HEK293T (cell line): Measurements from ENCODE around the gene DNMT3L.
"Not testable (repeated sequence)": the region's sequence is repeated elsewhere in the genome, so short reads cannot be mapped to it uniquely, and the experiment has no call there.

Source experiments
- CTCF ChIA-PET: fragments of 350-600 bp; formaldehyde crosslinking; extraction: SDS; loops from one replicate; lab custom pipeline; 2021; ENCODE audit warnings: antibody characterized with exemption, inconsistent platforms; lab: Yijun Ruan, JAX
- POLR2A ChIA-PET: fragments of 350-600 bp; formaldehyde crosslinking; extraction: SDS; loops from one replicate; lab custom pipeline; 2020; ENCODE audit warnings: antibody characterized with exemption, inconsistent platforms; lab: Yijun Ruan, JAX
- DNase-seq: peaks from one replicate; pipeline ENCODE4 v3.0.0; 2012; ENCODE audit warnings: mixed read lengths; ENCODE audit errors: extremely low spot score

The DNMT3L gene

DNA sequence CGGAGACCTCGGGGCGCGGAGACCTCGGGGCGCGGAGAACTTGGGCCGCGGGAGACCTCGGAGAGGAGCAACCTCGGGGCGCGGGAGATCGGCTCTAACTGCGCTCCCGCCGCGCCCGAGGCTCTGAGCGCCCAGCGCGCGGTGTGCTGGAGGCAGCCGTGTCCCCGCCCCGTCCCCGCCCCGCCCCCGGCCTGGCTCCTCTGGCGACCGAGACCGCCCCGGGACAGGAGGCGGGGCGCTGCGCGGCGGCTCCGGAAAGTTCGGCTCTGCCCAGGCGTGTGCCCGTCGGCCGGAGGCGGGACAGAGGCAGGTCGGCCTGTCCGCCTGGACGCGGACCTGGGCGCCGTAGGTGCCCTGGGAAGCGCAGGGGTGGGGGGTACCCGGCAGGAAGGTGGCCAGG, 20.9 kb downstream of the DNMT3L start, which contains the start of gene ICOSLG:
TSS of gene ICOSLG (minus strand) at position 102 of the 400 bp plus-strand sequence. CDS start 126 bp downstream, outside the sequence.
- POLR2A ChIA-PET, DNase-seq, CTCF ChIA-PET: not testable (repeated sequence)

DNA sequence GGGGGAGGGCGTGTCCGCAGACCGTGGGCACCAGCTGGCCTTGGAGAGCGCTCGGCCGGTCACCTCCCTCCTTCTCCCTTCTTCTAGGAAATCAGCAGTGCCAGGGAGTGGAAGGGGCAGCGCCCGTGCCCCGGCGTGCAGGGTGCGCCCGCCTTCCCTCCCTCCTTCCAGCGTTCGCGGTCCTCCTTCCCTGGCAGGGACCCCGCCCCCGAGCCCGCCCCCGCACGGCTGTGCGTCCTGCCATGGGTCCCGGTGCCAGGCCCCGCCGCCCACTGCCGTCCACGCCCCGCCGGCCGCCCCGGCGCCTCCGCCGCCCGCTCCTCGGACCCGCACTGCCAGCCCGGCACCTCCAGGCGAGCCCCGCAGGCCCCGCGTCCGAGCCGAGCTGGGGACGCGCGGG, 21.3 kb downstream of the DNMT3L start:
- CTCF ChIA-PET, DNase-seq, POLR2A ChIA-PET: not testable (repeated sequence)

DNA sequence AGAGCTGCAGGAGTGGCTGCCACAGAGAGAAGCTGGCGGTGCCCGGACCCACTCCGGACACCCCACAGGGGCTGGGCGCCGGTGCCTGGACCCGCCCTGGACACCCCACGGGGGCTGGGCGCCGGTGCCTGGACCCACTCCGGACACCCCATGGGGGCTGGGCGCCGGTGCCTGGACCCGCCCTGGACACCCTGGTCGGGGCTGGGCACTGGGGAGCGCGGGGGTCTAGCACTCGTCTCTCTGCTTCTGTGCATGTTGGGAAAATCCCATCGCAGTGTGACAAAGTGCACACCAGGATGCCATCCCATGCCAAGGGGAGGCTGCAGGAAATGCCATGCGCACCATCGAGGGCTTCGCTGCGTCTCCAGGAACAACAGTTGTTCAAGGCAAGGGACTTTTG, 32.1 kb downstream of the DNMT3L start:
- CTCF ChIA-PET, DNase-seq, POLR2A ChIA-PET: not testable (repeated sequence)

DNA sequence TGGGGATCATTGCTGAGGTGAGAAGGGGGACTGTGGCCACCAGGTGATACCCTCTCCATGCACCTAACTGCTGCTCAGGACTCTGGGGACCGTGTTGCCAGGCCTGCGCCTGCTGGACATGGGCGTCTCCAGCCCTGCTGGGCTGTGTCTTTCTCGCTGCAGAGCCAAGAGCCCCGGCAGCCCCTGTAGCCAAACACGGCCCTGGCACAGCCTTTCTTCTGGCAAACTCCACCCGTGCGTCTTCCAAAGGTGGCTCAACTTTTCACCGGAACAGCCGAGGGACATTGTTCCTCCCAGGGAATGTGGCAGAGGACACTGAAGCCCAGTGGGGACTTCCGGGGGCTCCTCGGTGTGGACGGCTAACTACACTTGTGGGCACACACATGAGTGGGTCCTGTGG, 33.6 kb downstream of the DNMT3L start:
- DNase-seq, CTCF ChIA-PET, POLR2A ChIA-PET: not testable (repeated sequence)

DNA sequence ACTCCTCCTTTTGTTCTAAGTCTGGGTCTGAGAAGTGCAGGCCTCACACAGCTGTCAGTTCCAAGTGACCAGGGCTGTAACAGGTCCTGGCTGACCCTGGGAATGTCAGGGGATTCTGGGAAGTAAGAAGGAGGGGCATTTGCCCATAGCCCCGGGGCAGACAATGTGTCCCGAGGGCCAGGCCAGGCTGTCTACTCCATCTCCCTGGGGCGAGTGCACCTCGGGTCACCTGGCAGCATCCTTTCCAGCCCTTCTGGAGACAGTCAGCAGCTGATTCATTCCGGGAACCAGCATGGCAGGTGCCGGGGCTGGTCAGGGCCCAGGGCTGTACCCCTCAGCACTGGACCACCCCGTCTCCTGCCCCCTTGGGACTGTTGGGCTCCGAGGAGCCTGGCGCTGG, 34.1 kb downstream of the DNMT3L start:
- CTCF ChIA-PET, POLR2A ChIA-PET: not testable (repeated sequence)

GRCh38 chr21:44225605-44226004, 36.1 kb downstream of the DNMT3L start:
- CTCF ChIA-PET, DNase-seq, POLR2A ChIA-PET: not testable (repeated sequence)

More for the DNA sequence above, 34.1 kb downstream of the DNMT3L start:
- DNase-seq, result not testable (repeated sequence)

- CTCF ChIA-PET, DNase-seq, POLR2A ChIA-PET: not testable (repeated sequence)
Observed at GRCh38 chr21:44223334-44223733, 38.4 kb downstream of the DNMT3L start.

GRCh38 chr21:44220674-44221073, 41.0 kb downstream of the DNMT3L start:
- DNase-seq, POLR2A ChIA-PET, CTCF ChIA-PET: not testable (repeated sequence)

GRCh38 chr21:44218461-44218860, 43.2 kb downstream of the DNMT3L start:
- DNase-seq, CTCF ChIA-PET, POLR2A ChIA-PET: not testable (repeated sequence)

DNA sequence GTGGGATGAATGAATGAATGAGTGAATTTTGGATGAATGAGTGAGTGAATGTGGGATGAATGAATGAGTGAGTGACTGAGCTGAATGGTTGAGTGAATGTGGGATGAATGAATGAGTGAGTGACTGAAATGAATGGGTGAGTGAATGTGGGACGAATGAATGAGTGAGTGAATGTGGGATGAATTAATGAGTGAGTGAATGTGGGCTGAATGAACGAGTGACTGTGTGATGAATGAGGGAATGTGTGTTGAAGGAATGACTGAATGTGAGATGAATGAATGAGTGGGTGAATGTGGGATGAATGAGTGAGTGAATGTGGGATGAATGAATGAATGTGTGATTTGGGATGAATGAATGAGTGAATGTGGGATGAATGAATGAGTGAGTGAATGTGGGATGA, 49.7 kb downstream of the DNMT3L start:
- POLR2A ChIA-PET, CTCF ChIA-PET, DNase-seq: not testable (repeated sequence)

GRCh38 chr21:44211574-44211973, 50.1 kb downstream of the DNMT3L start:
- CTCF ChIA-PET, POLR2A ChIA-PET, DNase-seq: not testable (repeated sequence)

GRCh38 chr21:44207860-44208646, 53.6 kb downstream of the DNMT3L start:
- POLR2A ChIA-PET, CTCF ChIA-PET: not testable (repeated sequence)

DNA sequence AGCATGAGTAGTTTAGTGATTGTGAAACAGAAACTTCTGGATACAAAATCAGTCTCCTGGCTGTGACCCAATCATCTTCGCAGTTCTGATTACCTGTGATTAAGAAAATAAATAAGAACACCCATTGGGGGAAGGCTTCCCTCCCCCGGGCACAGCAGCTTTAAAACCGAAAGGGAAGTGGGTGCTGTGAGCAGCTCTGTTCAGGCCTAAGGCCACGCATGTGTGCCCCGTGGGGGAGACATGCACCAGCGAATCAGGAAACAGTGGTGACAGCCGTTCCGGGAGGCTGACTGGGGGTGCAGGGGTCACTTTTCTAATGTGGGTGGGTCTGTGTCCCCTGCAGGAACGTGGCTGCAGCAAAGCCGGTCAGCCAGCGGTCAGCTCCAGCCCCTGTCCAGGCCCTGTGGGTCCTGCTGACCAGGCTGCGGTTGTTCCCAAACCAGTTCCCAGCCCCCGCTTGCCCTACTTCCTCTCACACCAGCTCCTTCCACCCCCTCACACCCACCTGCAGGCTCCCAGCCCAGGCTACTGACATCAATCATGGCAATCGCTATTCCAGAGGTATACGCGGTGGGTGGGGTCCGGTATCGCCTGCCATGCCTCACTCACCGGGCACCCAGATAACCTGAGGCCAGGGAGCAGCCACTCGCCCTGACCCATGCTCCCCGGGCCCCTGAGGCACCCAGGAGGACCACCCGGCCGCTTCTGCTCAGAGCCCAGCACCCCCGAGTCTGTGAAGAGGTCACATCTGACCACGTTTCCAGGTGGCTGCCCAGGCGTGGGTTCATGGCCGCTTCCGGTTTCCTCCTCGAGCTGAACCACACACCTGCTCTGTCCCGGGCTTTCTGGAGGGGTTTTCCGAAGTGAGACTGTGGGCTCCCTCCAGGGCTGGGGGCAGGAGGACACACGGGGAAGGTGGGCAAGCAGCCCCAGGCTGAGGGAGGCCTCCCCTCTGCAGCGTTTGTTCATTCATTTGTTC, 54.7 kb downstream of the DNMT3L start:
- POLR2A ChIA-PET, CTCF ChIA-PET: not testable (repeated sequence)

More at GRCh38 chr21:44207860-44208646, 53.6 kb downstream of the DNMT3L start:
- not testable (repeated sequence) for DNase-seq

GRCh38 chr21:44206187-44206586, 55.5 kb downstream of the DNMT3L start:
- DNase-seq, POLR2A ChIA-PET, CTCF ChIA-PET: not testable (repeated sequence)

More for the DNA sequence above, 54.7 kb downstream of the DNMT3L start:
- not testable (repeated sequence) for DNase-seq

- POLR2A ChIA-PET, DNase-seq, CTCF ChIA-PET: not testable (repeated sequence)
Observed at GRCh38 chr21:44202590-44203299, 59.0 kb downstream of the DNMT3L start.

- CTCF ChIA-PET, DNase-seq, POLR2A ChIA-PET: not testable (repeated sequence)
Observed at GRCh38 chr21:44199997-44200396, 61.7 kb downstream of the DNMT3L start.
